Kidney glomerular epithelial cell (primary cell): ENCODE measurements around the gene SMAD3.

Experiments
- DNase-seq: peaks from one replicate; lab custom pipeline; 2025; lab: John Stamatoyannopoulos, UW

SMAD3 gene

DNA sequence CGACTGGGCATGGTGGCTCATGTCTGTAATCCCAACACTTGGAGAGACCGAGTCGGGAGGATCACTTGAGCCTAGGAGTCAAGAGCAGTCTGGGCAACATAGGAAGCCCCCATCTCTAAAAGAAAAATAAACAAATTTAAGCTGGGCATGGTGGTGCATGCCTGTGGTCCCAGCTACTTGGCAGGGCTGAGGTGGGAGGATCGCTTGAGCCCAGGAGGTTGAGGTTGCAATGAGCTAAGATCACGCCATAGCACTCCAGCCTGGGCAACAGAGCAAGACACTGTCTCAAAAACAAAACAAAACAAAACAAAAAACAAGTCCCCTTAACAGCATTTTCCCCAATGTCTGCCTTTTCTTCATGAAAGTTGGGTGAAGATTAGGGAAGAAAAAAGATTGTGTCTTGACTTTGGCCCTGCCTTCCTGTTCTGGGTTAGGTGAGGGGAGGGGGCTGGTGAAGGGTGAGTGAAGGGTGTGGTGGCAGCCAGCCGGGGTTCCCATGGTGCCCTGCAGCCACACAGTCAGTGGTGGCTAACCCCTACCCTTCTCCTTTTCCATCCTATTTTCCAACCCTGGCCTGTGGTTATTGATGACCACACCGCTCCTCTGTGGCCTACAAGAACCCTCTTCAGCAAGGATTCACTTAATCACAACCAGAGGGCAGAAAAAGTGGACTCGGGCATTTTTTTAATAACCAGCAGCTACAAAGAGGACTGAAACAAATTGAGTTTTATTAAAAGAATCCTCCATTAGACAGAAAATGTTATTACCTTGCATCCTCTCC is 28.4 kb upstream of the SMAD3 start:
- no peak for DNase-seq

GRCh38 chr15:67037694-67038093 is 27.7 kb upstream of the SMAD3 start:
- DNase-seq, result no peak

DNA sequence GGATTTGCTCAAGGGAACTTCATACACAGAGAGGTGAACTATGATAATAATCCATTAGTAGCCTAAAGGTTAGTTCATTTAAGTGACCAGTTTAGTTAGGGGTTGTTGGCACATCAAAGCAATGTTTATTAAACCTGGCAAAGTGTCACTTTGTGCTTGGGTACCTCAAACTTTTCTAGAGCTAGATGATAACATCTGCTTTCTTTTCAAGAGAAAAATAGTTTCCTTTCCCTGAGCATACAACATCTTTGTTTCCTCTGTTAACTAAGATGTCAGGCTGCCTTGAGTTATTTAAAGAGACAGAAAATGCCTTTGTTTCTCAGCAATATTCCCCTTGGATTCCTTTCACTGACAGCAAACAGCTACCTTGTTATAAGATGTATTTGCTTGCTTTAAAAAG is 26.7 kb upstream of the SMAD3 start:
- DNase-seq, result no peak

DNA sequence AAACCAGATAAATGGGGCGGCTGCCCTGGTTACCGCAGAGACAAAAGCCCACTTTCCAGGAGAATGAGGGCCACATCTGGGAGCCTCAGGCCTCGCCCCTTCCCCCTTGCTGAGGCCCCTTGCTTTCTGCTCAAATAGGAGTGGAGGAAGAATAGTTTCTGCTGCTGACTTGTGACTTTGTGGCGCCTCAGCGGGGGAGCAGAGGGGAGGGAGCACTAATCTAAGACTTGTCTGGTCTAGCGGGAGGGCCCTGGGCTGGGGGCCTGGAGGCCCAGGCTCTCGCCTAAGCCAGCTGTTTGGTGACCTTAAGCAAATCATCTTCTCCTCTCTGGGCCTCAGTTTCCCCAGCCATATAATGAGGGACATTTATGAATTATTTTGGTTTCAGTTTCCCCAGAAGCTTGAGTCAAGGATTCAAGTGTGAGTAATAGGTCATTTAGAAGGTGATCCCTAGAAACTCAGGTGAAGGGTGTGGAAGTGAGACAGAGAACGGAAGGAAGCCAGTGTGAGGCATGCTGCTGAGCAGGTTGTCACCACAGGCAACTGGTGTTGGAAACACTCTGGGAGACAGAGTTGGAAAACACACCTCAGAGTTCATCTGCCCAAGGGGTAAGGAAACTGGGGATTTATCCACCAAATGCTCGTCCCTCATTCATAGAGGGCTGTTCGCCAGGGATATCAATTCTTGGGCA is 25.9 kb upstream of the SMAD3 start:
- no peak for DNase-seq

DNA sequence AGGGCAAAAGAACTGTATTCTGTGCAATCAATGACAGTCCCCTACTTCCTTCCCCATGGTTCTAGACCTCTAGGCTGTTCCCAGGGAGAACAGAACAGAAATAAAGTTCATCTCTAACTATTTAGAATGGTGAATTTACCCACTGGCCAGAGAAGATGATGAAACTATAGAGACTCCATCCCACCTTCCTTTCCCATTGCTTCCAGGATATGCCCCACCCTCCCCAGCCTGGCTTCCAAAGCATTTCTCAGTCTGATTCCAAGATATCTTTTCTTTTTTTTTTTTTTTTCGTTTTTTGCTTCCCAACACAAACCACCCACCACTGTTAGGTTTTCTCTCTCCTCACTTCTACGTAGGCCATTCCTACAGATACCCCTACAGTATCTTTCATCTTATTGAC is 25.1 kb upstream of the SMAD3 start:
- DNase-seq, result no peak

GRCh38 chr15:67042551-67043142 is 22.8 kb upstream of the SMAD3 start:
- no peak for DNase-seq

DNA sequence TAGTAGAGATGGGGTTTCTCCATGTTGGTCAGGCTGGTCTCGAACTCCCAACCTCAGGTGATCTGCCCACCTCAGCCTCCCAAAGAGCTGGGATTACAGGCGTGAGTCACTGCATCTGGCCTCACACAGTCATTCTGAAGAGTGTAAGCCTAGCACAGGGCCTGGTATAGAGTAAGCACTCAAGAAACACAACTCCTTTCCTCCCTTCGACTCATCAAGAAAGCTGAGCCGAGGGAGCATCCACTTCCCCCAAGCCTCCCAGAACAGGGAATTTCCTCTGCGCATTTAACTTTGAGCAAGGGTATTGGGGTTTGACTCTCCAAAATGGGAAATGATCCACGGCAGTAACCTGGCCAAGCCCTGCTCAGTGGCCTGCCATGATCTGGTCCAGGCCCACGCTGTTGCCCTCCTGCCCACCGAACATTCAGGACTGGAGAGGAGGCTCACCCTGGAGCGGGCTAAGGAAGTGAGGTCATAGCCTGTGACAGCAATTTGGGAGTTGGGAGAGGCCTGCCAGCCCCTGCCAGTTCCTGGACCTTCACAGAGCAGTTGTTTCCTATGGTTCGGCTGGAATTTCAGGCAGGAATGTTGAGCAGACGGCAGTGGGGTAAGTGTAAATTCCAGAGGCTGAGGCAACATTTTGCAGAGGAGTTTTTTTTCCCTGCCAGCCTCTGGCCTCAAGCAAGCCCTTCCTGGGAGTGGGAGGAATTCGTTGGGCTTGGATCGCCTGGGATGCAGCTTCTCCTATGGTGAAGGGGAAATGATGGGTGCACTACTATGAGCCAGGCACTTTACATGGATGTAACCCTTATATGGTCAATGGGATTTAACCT is 21.2 kb upstream of the SMAD3 start:
- peak; percentile 85 for DNase-seq

DNA sequence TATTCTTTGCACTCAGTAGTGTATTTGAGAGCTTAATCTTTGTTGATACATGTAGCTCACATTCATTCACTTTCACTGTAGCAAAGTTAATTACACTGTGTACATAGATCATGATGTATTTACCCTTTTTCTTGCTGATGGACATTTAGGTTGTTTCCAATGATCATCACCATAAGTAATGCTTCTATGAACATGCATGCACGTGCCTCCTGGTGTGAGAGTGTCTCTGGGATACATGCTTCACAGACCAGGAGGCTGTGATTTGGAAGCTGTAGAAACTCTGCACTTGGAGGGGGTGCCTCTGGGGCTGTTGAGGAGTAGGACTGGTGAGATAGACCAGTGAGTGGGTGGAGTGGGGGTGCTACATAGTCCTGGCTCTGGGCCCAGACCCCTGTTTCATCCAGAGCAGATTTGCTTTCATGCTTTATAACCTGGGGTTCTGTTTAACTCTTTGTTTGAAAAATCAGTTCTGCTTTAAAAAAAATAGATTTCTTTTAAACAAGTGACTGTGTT is 18.2 kb upstream of the SMAD3 start:
- DNase-seq, result no peak

GRCh38 chr15:67048281-67049279 is 16.8 kb upstream of the SMAD3 start:
- DNase-seq, result peak; percentile 95

DNA sequence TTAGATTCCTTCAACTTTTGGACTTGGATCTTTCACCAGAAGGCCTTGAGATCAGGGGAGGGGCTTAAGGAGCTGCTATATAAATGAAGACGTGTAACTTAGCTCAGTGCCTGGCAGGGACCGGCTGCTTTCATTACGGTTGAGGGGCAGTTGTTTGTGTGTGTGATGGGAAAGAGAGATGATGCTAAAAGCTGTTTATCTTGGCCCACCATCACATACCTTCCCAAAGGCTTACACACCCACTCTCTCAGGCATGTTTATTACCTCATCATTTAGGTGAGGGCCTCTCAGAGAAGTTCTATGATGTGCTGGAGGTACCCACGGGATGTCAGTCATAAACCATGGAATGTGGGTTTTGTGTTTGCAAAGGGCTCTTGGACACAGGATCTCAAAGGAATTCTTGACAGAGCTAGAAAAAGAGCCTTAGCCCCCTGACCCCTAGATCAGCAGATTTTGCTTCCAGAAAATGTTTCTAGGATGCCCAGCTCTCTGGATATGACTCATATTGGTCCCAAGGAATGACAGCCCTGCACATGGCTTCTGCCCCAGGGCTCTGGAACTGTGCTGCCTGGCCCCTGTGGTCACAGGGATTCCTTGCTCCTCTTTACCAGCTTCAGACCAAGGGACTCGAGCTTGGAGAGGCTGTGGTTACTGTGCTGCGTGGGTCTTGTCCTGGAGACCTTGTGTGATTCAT is 15.9 kb upstream of the SMAD3 start:
- DNase-seq, result peak; percentile 100

DNA sequence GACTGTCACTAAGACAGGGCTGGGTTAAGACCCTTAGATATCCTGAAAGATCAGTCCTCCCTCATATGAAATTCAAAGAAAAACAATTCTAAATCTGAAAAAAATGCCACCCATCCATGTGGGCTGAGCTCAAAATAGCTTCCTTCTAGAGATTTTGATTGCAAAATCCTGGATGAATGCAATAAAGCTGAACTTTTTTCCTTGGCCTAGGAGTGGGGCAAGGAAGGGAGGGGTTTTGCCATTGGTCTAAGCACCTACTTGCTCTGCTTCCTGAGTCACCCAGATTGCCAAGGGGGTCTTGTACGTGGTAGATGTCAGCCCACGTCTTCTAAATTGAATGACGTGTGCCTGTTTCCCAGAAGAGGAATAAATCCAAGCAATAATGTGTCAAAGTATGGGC is 15.3 kb upstream of the SMAD3 start:
- no peak for DNase-seq

DNA sequence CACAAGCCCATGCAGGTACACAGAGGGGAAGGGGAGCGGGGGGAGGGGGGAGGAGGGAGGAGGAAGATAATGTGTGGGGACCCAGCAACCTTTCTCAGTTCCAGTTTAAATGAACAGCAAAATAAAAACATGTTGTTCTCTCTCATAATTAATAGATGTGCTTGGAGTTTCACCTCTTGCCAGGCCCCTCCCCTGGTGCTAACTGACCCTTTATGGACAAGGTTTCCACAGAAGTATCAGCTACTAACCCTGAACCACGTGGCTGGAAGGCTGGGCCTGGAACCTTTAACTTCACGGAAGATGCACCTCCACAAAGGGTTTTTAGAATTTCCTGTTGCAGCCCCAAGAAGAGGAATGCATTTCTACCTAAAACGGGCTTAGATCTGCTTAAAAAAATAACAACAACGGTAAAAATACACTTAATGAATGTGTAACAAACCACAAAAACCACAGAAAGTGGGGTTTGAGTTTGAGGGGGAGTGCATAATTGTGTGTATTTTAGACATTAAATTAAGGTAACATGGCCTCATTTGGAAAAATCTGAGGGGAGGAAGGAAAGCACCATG is 14.8 kb upstream of the SMAD3 start:
- DNase-seq, result no peak

- DNase-seq, result no peak
Measured at GRCh38 chr15:67051088-67052045, 14.0 kb upstream of the SMAD3 start.

- no peak for DNase-seq
Measured at GRCh38 chr15:67054676-67055075, 10.7 kb upstream of the SMAD3 start.

DNA sequence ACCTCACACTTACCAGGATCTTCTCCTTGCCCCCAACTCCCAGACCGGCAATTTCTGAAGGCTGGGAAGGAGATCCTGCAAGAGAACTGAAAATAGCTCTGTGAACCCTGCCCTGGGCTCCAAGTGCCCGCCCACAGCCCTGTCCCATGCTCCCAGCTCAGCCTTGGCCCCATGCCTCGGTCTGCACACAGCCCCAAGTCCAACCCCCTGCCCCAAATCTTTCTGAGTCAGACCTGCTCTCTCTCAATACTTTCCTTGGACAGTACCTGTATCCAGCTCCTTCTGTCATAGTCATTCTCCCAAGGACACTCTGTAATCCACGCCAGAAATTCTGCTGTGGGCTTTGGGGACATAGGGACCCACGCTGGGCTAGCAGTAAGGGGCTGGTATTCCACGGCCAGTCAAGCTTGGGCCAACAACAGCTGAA is 6.3 kb upstream of the SMAD3 start:
- DNase-seq, result no peak

DNA sequence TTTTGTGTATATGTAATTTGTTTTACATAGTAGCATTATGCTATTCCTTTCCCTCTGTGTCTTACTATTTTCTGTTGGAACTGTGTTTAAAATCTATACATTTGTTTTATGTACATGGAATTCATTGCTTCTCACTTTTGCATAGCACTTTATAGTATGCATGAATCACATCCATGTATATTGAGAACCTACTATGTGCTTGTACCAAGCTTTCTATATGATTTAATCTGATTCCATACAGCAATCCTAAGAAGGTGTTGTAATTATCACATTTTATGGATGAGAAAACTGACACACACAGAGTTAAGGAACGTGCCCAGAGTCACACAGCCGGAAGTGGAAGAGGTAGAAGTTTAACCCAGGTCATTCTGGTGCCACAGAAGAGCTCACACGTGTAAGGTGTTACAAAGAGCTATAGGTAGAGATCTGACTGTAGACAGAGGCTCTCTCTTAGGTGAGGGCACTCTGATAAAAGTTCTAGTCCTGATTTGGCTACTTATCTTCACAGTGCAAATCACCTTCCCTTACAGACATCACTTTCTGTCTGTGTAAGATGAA is 3.5 kb upstream of the SMAD3 start:
- no peak for DNase-seq

GRCh38 chr15:67062369-67062985 is 2.9 kb upstream of the SMAD3 start:
- DNase-seq, result no peak
